DOHH2 (cell line): ENCODE data around the gene COQ9.

ENCODE experiments used
- EZH2phosphoT487 ChIP-seq: fragments of 200-600 bp; sonication (generic); IDR thresholded peaks from 2 replicates; pipeline ENCODE4 v1.6.1; 2017; ENCODE audit warnings: borderline replicate concordance, mild to moderate bottlenecking, antibody characterized with exemption, low read length, moderate library complexity, mixed read lengths
- TF ChIP-seq, protein P1 (sequence below): fragments of 200-600 bp; sonication (generic); IDR thresholded peaks from one replicate; pipeline ENCODE4 v1.5.1; 2014; ENCODE audit warnings: antibody characterized with exemption, mild to moderate bottlenecking, low read depth, low read length; ENCODE audit not compliant: poor library complexity, severe bottlenecking

DNA sequence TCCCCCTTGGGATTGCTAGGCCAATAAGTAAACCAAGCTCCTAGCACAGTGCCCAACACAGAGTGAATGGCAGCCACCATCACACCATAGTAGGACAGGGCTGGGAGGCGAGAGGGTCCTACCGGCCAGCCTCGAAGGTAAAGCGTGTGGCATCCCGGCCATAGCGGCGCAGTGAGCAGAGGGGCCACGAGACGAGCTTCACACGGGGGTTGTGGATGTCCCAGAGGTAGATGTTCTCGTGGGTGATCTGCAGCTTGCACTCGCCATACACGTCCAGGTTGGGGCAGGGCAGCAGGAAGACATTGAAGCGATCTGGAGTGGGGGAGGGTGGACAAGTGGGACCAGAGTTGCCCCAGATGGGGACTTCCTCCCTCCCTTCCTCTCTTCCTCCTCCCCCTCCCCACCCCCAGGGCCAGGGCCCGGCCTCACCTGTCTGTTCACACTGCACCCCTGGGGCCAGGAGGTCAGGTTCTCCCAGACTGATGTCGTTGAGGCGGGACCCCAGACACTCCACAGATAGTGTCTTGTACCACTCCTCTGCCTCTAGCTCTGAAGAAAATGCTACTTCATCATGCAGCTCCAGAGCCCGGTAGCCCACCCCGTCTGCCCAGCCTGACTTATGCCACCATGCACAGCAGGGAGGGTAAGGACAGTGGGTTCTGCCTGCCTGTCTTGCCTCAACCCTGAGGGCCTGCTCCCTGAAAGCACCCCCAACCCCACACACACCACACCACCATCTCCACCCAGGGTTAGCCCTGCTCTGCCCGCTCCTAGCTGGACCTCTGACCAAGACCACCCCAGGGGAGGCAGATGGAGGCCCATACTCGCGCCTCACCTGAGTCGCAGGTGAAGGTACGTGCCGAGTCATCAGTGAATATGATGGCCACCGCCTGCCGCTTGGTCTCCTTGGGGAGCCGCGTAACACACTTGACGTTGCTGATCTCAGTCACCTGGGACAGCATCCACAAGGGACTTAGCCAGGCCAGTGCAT lies 27.7 kb downstream of the COQ9 start:
- TF ChIP-seq, protein P1, sequence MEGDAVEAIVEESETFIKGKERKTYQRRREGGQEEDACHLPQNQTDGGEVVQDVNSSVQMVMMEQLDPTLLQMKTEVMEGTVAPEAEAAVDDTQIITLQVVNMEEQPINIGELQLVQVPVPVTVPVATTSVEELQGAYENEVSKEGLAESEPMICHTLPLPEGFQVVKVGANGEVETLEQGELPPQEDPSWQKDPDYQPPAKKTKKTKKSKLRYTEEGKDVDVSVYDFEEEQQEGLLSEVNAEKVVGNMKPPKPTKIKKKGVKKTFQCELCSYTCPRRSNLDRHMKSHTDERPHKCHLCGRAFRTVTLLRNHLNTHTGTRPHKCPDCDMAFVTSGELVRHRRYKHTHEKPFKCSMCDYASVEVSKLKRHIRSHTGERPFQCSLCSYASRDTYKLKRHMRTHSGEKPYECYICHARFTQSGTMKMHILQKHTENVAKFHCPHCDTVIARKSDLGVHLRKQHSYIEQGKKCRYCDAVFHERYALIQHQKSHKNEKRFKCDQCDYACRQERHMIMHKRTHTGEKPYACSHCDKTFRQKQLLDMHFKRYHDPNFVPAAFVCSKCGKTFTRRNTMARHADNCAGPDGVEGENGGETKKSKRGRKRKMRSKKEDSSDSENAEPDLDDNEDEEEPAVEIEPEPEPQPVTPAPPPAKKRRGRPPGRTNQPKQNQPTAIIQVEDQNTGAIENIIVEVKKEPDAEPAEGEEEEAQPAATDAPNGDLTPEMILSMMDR = no peak
- no peak for TF ChIP-seq EZH2phosphoT487
